ENCODE data around the gene RYR3. TPM values are rescaled to one million over a fixed set of nuclear protein-coding genes. Genes with fewer than 3 reads are reported as not detected.

Gene RYR3
- total RNA-seq, 2 experiments from 2014 or later: not detected

DNA sequence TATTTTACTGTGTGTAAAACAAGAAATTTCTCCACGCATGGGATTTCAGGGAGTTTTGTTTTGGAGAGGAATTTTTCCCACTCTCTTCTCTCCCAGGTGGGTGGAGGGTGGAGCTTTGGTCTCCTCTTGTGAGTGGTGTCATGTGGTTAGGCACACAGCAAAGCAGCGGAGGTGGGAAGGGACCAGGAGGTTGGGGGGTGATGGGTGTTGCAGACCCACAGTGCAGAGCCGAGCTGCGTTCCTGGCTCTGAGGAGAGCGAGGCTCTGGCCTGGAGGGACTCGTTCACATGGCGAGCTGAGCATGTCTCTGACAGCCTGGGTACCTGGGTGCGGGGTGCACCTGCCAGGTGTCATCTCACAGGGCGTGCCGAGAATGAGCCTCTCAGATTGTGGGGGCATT is 87.8 kb downstream of the RYR3 start:
- intact Hi-C loops (cut with micrococcal nuclease): no loop called here
- H3K4me3 Mint-ChIP-seq: no peak overlapping the region
- no peak overlapping the region for H3K27ac Mint-ChIP-seq
- no peaks in the 10 kb centered on the region for H3K9me3 Mint-ChIP-seq
- CTCF ChIA-PET: no interaction called here
- DNase-seq: no peak
- no peaks in the 10 kb centered on the region for H3K36me3 Mint-ChIP-seq (ENCODE audit: low read depth)
- no peaks in the 10 kb centered on the region for H3K4me1 Mint-ChIP-seq (ENCODE audit: low read depth)
- no peaks in the 10 kb centered on the region for H3K27me3 Mint-ChIP-seq (ENCODE audit: low read depth)

DNA sequence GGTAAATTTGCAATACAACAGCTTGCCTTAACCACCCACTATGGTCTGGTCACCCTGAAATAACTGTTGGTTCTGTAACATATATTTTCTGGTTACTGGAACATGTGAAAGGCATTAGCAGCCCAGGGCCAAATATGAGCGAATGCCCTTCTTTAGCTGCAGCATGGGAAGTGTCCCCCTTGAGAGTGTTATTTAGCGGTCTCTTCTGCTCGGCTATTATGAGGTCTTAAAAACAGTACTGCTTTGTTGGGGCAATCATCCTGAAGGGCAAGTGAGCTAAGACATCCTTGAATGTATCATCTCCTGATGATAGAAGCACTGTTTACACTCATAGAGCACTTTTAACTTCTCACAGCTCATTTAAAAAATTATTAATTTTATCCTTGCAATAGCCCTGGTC is 90.2 kb downstream of the RYR3 start:
- CTCF ChIA-PET: no interaction called here
- intact Hi-C loops (cut with micrococcal nuclease): no loop called here
- H3K9me3 Mint-ChIP-seq: no peaks in the 10 kb centered on the region

DNA sequence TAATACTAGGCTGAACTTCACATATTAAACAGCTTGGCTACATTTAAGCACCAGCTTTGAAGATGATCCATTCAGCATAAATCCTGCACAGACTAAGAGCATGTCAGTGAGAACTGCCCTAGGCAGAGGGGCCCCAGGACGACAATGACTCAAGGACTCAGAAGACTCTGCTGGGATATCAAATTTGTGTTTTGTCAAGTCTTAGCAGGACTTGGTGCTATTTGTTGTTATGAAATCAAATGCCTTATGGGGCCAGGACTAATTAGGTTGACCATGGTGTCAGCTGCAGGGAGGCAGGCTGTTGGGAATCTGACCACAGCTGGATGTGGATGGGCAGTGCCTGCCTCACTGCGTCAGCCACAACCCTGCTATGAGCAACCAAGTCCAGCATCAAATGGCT is 91.8 kb downstream of the RYR3 start:
- no peaks in the 10 kb centered on the region for H3K36me3 Mint-ChIP-seq (ENCODE audit: low read depth)
- CTCF ChIA-PET: no interaction called here
- no peaks in the 10 kb centered on the region for H3K4me1 Mint-ChIP-seq (ENCODE audit: low read depth)
- H3K9me3 Mint-ChIP-seq: no peaks in the 10 kb centered on the region
- DNase-seq: no peak
- H3K4me3 Mint-ChIP-seq: no peak overlapping the region
- intact Hi-C loops (cut with micrococcal nuclease): no loop called here
- H3K27me3 Mint-ChIP-seq (ENCODE audit: low read depth): no peaks in the 10 kb centered on the region
- H3K27ac Mint-ChIP-seq: no peak overlapping the region

More for the DNA sequence above, 90.2 kb downstream of the RYR3 start:
- H3K4me3 Mint-ChIP-seq: no peak overlapping the region
- H3K4me1 Mint-ChIP-seq (ENCODE audit: low read depth): no peaks in the 10 kb centered on the region
- no peaks in the 10 kb centered on the region for H3K27me3 Mint-ChIP-seq (ENCODE audit: low read depth)
- H3K36me3 Mint-ChIP-seq (ENCODE audit: low read depth): no peaks in the 10 kb centered on the region
- no peak for DNase-seq
- H3K27ac Mint-ChIP-seq: no peak overlapping the region

DNA sequence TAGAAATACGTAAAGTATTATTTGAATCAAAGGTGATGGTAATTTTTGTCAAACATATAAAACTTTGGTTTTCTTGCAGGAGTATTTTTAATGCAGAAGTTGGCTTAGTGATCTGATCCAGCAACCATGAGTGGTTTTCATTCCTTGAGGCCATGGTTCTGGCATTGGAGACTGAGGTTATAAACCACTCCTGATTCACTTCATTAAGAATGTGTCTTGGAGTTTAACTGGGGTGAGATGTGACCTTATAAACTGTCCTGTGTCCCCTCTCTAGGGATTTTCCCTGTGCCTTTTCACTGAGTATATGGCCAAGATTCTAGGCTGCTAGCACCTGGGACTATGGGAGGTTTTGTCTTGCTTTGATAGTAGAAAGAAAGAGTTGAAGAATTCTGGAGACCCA is 94.3 kb downstream of the RYR3 start:
- H3K9me3 Mint-ChIP-seq: no peaks in the 10 kb centered on the region
- H3K4me1 Mint-ChIP-seq (ENCODE audit: low read depth): no peaks in the 10 kb centered on the region
- intact Hi-C loops (cut with micrococcal nuclease): no loop called here
- no peaks in the 10 kb centered on the region for H3K36me3 Mint-ChIP-seq (ENCODE audit: low read depth)
- DNase-seq: no peak
- CTCF ChIA-PET: no interaction called here
- H3K27me3 Mint-ChIP-seq (ENCODE audit: low read depth): no peaks in the 10 kb centered on the region
- H3K27ac Mint-ChIP-seq: no peak overlapping the region
- H3K4me3 Mint-ChIP-seq: no peak overlapping the region

DNA sequence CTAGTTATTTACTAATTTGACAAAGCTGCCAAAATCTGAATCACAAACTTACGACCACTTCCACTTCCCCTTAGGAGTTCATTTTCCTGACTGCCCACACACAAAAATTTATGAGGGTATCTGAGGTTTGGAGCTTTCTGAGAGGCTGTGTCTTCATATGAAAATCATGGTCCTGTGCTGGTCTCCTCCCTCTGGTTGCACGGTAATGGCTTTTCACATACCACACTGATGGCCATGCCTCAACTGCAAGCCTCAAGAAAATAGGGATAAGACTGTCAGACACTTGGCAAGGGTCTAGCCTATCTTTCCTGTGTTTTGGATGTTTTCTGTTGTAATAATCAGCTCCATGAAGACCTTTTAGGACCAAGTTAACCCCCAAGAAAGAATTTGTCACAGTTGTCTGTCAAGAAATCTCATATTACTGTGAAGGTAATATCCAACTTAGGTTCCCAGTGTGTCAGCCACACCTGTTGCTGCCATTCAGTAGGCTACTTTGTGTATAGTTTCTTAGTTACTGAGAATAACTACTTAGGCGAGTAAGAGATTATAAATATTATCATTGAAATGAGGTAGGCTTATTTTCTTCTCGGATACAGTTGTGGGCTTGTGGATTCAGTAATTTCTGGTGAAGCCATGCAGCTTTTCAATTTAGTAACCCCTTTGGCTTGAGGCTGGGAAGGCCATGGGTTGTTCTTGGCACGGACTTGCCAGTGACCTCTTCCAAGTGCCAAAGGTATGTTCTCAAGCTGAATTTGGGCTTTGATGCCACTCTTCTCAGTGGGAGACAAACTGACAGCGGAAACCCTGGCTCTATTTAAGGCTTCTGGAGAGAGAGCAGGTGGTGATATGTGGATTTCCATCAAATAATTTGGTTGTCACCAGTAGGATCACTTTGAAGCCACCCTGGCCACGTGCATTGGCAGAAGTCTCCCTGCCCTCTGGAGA is 101.1 kb downstream of the RYR3 start:
- Mint-ChIP-seq H3K27ac (no peak overlapping the region), H3K27me3 (ENCODE audit: low read depth) (peaks cover 3% of the 10 kb centered on the region), H3K4me3 (no peak overlapping the region), H3K4me1 (ENCODE audit: low read depth) (no peaks in the 10 kb centered on the region), H3K9me3 (no peaks in the 10 kb centered on the region), H3K36me3 (ENCODE audit: low read depth) (no peaks in the 10 kb centered on the region)
- CTCF ChIA-PET: no interaction called here
- intact Hi-C loops (cut with micrococcal nuclease): no loop called here
- no peak for DNase-seq

DNA sequence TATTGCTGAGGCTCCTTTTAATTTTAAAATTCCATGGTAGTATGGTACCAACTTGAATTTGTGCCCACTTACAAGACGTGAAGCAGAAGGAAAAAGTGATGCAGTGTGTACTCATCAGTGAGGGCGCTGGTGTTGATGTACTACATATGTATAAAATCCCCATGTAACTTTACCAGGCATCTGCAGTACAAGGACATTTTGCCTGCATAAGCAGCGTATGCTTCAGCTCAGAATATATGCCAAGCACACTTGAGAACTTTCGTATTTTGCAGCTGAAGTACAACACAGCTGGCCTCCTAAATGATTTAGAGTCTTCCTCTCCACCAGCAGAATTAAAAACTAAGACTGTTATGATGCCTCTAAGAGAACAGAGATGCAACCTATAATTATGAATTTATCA is 108.9 kb downstream of the RYR3 start:
- no peaks in the 10 kb centered on the region for H3K36me3 Mint-ChIP-seq (ENCODE audit: low read depth)
- no peak for DNase-seq
- H3K9me3 Mint-ChIP-seq: no peaks in the 10 kb centered on the region
- no peak overlapping the region for H3K4me3 Mint-ChIP-seq
- peaks cover 14% of the 10 kb centered on the region for H3K27me3 Mint-ChIP-seq (ENCODE audit: low read depth)
- intact Hi-C loops (cut with micrococcal nuclease): no loop called here
- CTCF ChIA-PET: no interaction called here
- H3K27ac Mint-ChIP-seq: no peak overlapping the region
- no peaks in the 10 kb centered on the region for H3K4me1 Mint-ChIP-seq (ENCODE audit: low read depth)

DNA sequence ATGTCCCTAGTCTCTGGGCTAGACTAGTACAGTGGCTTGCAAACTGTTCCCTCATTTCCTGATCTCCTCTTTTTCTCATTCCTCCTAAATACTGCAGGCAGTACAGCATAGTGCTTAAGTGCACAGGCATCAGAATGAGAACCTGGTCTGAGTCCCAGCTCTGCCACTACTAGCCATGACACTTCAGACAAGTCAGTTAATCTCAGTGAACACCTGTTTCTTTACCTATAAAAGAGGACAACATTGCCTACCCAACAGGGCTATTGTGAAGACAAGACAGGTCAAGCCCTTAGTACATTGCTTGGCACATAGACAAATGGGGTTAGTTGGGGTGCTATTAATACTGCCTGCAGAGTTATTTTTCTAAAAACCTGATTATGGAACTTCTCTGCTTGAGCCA is 113.3 kb downstream of the RYR3 start:
- Mint-ChIP-seq H3K9me3 (no peaks in the 10 kb centered on the region), H3K36me3 (ENCODE audit: low read depth) (no peaks in the 10 kb centered on the region), H3K27me3 (ENCODE audit: low read depth) (peaks cover 8% of the 10 kb centered on the region), H3K4me1 (ENCODE audit: low read depth) (no peaks in the 10 kb centered on the region), H3K4me3 (no peak overlapping the region), H3K27ac (no peak overlapping the region)
- CTCF ChIA-PET: interaction anchor here (0.6 kb wide), 1 partner anchor 79 kb away, joined by 4 read pairs; no protein-coding TSS in a partner anchor
- DNase-seq: no peak
- intact Hi-C loops (cut with micrococcal nuclease): no loop called here

DNA sequence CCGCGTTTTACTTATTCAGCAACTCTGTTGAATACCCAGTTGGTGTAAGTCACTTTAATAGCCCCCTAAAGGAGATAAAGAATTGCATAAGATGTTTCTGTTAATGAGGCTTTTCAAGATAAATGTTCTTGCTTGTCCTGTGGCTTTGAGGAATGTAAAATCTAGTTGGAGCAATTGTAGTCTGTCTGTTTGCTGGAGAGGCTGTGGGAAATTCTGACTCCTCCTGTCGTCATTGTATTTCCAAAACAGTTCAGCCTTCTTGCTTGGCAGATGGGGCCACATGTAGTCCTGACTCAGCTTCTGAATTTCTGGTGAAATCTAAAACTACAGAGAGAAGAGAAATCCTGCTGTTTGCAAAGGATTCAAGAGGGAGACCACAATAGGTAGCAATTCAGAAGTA is 114.4 kb downstream of the RYR3 start:
- no peak for DNase-seq
- no peaks in the 10 kb centered on the region for H3K4me1 Mint-ChIP-seq (ENCODE audit: low read depth)
- no peaks in the 10 kb centered on the region for H3K36me3 Mint-ChIP-seq (ENCODE audit: low read depth)
- peaks cover 8% of the 10 kb centered on the region for H3K27me3 Mint-ChIP-seq (ENCODE audit: low read depth)
- intact Hi-C loops (cut with micrococcal nuclease): no loop called here
- no peaks in the 10 kb centered on the region for H3K9me3 Mint-ChIP-seq
- CTCF ChIA-PET: no interaction called here
- H3K4me3 Mint-ChIP-seq: no peak overlapping the region
- H3K27ac Mint-ChIP-seq: no peak overlapping the region

DNA sequence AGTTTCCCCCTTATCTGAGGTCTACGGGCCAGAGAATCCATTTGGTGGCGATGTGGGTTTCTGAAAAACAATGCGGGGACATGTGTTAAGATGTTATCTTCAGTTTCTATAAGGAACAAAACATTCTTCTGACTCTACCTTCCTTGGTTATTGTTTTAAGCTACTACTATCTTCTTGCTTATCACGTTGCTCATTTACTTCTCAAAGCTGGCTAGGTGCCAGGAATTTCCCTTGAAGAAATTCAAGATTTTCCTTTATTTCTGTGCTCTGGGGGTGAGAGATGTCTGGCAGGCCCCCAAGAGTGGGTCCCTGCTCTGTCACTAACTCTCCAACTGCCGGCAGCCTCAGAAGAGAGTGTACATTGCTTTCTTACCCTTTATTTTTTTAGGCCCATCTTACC is 119.8 kb downstream of the RYR3 start:
- Mint-ChIP-seq H3K27ac (no peak overlapping the region), H3K36me3 (ENCODE audit: low read depth) (no peaks in the 10 kb centered on the region), H3K27me3 (ENCODE audit: low read depth) (no peaks in the 10 kb centered on the region), H3K4me1 (ENCODE audit: low read depth) (no peaks in the 10 kb centered on the region), H3K4me3 (no peak overlapping the region), H3K9me3 (no peaks in the 10 kb centered on the region)
- intact Hi-C loops (cut with micrococcal nuclease): no loop called here
- CTCF ChIA-PET: no interaction called here
- no peak for DNase-seq

DNA sequence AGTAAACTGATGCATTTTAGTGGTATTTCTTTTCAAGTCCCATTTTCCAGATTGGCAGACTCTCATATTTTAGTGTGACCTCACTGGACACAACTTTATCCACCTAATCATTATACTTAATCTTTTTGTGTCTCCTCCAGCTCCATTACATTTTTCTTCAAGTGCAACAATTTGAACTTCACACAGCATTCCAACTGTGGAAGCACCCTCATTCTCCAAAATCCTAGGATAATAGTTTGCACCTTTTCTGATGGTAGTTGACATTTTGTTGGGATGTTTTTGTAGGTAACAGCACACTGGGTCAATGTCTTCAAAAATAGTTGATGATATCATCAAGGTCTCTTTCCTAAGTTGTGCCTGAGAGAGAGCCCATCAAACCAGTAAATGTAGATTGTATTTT is 123.1 kb downstream of the RYR3 start:
- no peaks in the 10 kb centered on the region for H3K36me3 Mint-ChIP-seq (ENCODE audit: low read depth)
- no peaks in the 10 kb centered on the region for H3K4me1 Mint-ChIP-seq (ENCODE audit: low read depth)
- H3K4me3 Mint-ChIP-seq: no peak overlapping the region
- CTCF ChIA-PET: no interaction called here
- no peaks in the 10 kb centered on the region for H3K9me3 Mint-ChIP-seq
- H3K27ac Mint-ChIP-seq: no peak overlapping the region
- H3K27me3 Mint-ChIP-seq (ENCODE audit: low read depth): peaks cover 1% of the 10 kb centered on the region
- intact Hi-C loops (cut with micrococcal nuclease): no loop called here
- DNase-seq: no peak

DNA sequence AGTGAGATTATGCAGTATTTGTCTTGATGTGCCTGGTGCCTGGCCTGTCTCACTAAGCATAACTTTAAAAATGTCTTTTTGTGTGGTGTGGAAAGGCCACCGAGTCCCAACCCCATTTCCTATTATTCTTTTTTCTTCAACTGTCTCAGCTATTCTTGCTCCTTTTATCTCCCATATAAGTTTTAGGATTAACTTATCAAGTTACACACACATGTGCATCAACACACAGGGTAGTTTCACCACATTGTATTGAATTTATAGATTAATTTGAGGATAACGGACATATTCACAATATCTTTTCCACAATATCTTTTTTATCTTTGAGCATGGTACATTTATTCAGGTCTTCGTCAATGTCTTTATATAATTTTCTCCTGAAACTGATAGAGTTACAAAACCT is 127.6 kb downstream of the RYR3 start:
- Mint-ChIP-seq H3K27ac (no peak overlapping the region), H3K27me3 (ENCODE audit: low read depth) (peaks cover 4% of the 10 kb centered on the region), H3K4me1 (ENCODE audit: low read depth) (no peaks in the 10 kb centered on the region), H3K9me3 (no peaks in the 10 kb centered on the region), H3K36me3 (ENCODE audit: low read depth) (no peaks in the 10 kb centered on the region), H3K4me3 (no peak overlapping the region)
- CTCF ChIA-PET: interaction anchor here (0.6 kb wide), 1 partner anchor 663 kb away, joined by 3 read pairs; the partner anchor contains the start of genes EMC7 and PGBD4
- no peak for DNase-seq
- intact Hi-C loops (cut with micrococcal nuclease): no loop called here

DNA sequence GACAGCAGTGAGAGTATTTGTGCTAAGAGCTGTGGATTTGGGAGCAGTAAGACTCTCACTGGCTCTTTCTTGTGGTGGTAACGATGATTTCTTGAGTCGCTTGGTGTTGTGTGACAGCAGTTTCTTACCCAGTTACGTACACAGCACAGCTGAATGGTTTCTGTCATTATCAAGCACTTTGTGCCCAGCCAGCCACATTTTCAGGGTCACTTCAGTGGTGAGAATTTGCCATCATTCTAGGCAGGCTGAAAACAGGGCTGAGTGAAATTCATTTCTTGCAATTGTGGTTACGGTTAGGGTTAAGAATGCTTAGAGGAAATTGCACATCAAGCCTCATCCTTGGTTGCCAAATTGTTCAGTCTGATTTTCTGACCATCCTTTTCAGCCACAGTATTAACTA is 130.1 kb downstream of the RYR3 start:
- Mint-ChIP-seq H3K9me3 (no peaks in the 10 kb centered on the region), H3K27ac (no peak overlapping the region), H3K4me1 (ENCODE audit: low read depth) (no peaks in the 10 kb centered on the region), H3K4me3 (no peak overlapping the region), H3K27me3 (ENCODE audit: low read depth) (peaks cover 6% of the 10 kb centered on the region), H3K36me3 (ENCODE audit: low read depth) (no peaks in the 10 kb centered on the region)
- intact Hi-C loops (cut with micrococcal nuclease): no loop called here
- CTCF ChIA-PET: no interaction called here
- no peak for DNase-seq

DNA sequence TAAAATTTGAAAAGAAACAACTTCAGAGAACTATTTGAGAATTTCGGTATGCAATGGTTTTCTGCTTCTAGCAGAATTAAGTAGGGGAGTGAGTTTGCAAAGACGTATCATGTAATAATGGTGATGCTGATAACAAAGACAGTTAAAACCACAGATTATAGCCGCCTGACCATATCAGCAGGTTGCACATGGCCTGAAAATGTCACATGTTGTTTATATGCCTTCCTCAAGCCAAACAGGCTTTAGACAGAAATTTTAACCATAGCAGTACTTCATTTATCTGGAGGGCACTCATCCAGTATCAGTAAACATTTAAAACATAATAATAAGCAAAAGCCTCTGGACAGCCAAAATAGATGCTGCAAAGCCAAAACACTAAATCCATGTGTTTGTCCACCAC is 131.7 kb downstream of the RYR3 start:
- DNase-seq: no peak
- Mint-ChIP-seq H3K4me3 (no peak overlapping the region), H3K27me3 (ENCODE audit: low read depth) (peaks cover 8% of the 10 kb centered on the region), H3K9me3 (no peaks in the 10 kb centered on the region), H3K36me3 (ENCODE audit: low read depth) (no peaks in the 10 kb centered on the region), H3K4me1 (ENCODE audit: low read depth) (no peaks in the 10 kb centered on the region), H3K27ac (no peak overlapping the region)
- intact Hi-C loops (cut with micrococcal nuclease): no loop called here
- CTCF ChIA-PET: no interaction called here
